ENCODE measurements around the gene PHYH.
"Not testable (repeated sequence)": the region's sequence is repeated elsewhere in the genome, so short reads cannot be mapped to it uniquely, and the experiment has no call there.

The PHYH gene

DNA sequence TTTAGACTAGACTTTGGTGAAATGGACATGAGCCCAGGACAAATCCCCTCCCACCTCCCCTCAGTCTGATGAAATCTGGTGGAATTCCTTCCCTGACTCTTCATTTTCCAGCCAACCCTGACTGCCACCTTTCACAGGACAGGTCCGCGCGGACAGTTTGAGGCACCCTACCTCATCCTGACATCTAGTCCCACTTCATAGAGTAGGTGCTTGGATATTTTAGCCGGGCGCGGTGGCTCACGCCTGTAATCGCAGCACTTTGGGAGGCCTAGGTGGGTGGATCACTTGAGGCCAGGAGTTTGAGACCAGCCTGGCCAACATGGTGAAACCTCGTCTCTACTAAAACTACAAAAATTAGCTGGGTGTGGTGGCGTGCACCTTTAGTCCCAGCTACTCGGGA is 23.7 kb downstream of the PHYH start:
- H3K4me3 ChIP-seq (ENCODE audit: low read depth, low read length): not testable (repeated sequence)

GRCh38 chr10:13272164-13272571 is 27.7 kb downstream of the PHYH start:
- no peak overlapping the region for H3K4me3 ChIP-seq (ENCODE audit: low read depth, low read length)

- H3K4me3 ChIP-seq (ENCODE audit: low read depth, low read length): no peak overlapping the region
These were observed 28.2 kb downstream of the PHYH start for GRCh38 chr10:13271552-13272163.

- H3K4me3 ChIP-seq (ENCODE audit: low read depth, low read length): no peak overlapping the region
These were observed 28.9 kb downstream of the PHYH start for GRCh38 chr10:13270877-13271551.

GRCh38 chr10:13268841-13269240 is 31.0 kb downstream of the PHYH start:
- H3K4me3 ChIP-seq (ENCODE audit: low read depth, low read length): no peak overlapping the region

DNA sequence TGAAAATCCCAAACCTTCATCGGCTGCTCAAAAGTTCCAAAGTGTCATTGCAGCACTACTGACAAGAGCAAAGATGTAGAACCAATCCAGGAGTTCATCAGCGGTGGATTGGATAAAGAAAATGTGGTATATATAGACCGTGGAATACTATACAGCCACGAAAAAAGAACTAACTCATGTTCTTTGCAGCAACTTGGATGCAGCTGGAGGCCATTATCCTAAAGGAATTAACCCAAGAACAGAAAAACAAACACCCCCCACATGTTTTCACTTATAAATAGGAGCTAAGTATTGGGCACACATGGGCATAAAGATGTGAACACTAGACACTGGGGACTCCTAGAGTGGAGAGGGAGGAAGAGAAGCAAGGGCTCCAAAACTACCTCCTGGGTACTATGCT is 31.6 kb downstream of the PHYH start:
- H3K4me3 ChIP-seq (ENCODE audit: low read depth, low read length): no peak overlapping the region

DNA sequence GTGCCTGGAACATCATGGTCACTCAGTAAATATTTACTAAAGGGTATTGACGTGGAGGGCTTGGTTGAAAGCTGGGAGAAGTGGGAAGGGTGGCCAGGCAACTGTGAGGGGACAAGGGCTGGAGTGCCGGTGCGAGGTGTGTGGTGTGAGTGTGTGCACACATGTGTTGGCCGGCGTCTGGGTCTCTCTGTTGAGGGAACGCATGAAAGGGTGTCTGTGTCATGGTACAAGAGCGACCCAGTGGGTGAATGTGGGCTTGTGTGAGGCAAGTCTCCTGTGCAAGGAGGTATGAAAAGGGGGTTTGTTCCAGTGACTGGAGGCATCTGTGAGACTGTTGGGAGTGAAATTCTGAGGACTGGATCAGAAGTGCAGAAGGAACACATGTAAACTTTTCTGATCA is 36.3 kb downstream of the PHYH start:
- no peak overlapping the region for H3K4me3 ChIP-seq (ENCODE audit: low read depth, low read length)

DNA sequence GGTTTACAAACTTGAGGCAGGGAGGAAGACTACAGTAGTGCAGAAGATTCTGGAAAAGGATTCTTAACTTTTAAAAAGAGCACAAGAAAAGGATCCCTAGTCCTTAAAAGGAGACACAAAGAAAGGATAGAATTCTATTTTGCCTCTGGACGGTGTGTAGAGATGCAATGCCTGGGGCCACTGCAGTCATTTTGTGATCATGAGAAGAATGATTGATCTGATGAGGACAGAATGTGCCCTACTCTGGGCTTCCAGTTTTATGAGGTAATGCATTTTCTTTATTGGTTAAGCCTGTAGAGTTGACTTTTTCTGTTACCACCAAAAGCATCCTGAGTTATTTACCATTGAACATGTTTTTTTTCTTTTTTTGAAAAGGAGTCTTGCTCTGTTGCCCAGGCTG is 37.4 kb downstream of the PHYH start:
- H3K4me3 ChIP-seq (ENCODE audit: low read depth, low read length): no peak overlapping the region

DNA sequence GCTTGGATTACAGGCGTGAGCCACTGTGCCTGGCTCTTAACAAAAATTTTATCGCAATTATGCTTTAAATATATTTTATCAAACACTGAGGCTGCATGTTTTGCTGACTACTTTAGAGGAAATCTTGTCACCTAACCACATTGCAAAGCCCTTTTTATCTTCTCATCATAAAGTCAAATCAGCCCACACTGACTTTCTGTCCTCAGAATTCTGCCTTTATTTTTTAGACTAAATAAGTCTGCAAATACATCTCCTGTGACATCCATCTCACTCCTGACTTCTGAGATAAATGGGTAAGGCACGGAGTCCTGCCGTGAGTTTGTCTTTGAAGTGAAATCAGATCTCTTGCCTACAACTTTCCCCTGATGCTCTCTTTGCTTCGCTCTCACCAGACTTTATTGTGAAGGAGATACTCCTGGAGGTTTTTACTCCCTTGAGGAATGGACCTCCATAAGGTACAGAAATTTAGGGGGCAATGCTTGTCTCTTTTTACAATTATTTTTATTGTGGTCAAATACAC is 42.2 kb downstream of the PHYH start:
- no peak overlapping the region for H3K4me3 ChIP-seq (ENCODE audit: low read depth, low read length)

DNA sequence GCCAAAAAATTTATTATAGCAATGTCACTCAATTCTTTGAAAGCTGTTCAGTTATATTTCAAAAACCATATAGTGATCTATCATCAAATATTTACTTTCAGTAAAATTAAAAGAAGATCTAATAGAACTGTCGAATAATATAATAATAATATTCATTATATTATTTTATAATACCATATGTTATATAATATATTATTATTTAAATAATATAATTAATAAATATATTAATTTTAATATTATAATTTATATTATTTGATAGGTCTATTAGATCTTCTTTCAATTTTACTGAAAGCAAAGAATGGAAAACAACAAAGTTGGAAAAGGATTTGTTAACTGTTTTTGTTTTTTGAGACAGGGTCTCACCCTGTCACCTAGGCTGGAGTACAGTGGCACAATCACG is 43.2 kb downstream of the PHYH start:
- H3K4me3 ChIP-seq (ENCODE audit: low read depth, low read length): no peak overlapping the region

DNA sequence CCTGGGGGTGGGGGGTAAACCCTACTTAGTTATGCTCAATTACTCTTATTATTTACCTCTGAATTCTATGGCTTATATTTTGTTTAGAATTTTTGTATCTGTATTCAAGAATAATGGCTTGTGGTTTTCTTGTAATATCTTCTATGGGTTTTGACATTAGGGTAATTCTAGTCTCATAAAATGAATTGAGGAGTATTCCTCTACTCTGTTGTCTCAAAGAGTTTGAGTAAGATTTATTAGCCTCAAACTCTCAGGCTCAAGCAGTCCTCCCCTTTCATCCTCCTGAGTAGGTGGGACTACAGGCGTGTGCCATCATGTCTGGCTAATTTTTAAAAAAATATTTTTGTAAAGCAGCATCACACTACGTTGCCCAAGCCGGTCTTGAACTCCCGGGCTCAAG is 46.1 kb downstream of the PHYH start:
- no peak overlapping the region for H3K4me3 ChIP-seq (ENCODE audit: low read depth, low read length)

DNA sequence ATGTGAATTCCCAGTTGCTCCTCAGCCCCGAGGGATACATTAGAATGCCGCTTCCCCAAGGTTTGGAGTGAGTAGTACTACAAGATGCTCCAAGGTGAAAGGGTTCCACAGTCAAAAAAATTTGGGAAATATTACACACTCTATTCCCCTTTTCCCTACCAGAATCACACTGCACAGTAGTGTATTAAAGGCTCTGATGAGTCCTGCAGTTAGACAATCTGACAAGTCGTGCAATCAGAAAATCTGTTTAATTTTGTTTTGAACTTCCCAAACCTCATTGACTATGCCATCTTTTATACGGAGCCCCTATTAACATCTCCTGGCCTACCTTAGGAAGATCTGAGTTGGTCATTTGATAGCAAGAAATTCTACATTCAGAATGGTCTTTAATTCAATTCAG is 52.1 kb downstream of the PHYH start:
- no peak overlapping the region for H3K4me3 ChIP-seq (ENCODE audit: low read depth, low read length)

GRCh38 chr10:13247246-13247645 is 52.6 kb downstream of the PHYH start:
- H3K4me3 ChIP-seq (ENCODE audit: low read depth, low read length): no peak overlapping the region

- H3K4me3 ChIP-seq (ENCODE audit: low read depth, low read length): not testable (repeated sequence)
These were observed 57.6 kb downstream of the PHYH start for GRCh38 chr10:13242260-13242659.

DNA sequence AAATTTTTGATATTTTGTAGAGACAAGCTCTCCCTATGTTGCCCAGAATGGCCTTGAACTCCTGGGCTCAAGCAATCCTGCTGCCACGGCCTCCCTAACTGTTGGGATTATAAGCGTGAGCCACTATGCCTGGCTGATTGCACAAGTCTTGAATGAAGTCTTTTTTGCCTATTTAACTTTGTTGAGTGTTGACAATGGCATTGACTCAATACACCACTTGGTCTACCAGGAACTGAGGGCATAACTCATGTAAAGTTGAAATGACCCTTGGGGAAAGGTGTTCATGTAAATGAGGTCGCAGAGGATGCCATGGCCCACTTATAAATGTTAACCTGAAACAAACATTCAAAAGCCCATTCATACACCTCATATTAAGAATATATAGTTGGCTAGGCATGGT is 58.3 kb downstream of the PHYH start:
- no peak overlapping the region for H3K4me3 ChIP-seq (ENCODE audit: low read depth, low read length)

DNA sequence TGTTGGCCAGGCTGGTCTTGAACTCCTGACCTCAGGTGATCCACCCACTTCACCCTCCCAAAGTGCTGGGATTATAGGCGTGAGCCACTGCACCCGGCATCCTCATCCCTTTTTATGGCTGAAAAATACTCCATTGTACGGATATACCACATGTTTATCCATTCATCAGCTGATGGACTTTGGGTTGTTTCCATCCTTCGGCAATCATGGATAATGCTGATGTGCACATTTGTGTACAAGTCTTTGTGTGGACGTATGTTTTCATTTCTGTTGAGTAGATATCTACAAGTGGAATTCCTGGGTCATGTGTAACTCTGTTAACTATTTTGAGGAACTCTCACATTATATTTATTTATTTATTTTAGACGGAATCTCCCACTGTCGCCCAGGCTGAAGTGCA is 59.9 kb downstream of the PHYH start:
- no peak overlapping the region for H3K4me3 ChIP-seq (ENCODE audit: low read depth, low read length)

DNA sequence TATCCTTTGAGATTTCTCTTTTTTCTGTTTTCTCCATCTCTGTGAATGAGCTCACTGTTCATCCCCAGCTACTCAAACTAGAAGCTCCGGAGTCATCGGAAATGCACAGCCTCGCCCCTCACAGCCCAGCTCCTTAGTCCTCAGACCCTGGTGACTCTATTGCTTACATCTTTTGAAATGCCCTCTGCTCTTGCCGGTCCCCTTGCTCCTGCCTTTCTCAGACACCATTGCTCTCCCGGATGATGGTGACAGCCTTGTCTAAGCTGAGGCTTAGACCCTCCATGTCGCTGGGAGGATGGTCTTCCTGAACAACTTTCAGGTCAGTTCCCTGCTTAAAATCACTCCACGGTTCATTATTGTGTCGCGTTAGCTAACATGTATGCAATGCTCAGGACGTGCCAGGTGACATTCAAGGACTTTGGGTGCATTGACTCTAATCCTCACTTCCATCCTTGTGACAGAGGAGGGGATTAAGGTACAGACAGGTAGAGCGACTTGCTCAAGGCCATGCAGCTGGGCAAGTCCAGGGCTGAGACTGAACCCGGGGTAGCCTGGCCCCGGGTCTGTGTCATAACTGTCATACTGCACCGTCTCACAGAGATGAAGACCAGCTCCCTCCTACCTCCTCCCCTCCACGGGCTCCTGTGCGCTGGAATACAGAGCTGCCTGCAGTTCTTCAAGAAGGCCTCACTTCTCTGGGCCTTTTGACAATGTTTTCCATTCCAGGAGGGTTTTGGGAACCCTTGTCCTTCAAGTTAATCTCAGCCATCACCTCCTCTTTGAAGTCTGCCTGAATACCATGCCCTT is 61.4 kb downstream of the PHYH start:
- H3K4me3 ChIP-seq (ENCODE audit: low read depth, low read length): no peak overlapping the region

- no peak overlapping the region for H3K4me3 ChIP-seq (ENCODE audit: low read depth, low read length)
These were observed 63.2 kb downstream of the PHYH start for GRCh38 chr10:13236638-13237037.

- not testable (repeated sequence) for H3K4me3 ChIP-seq (ENCODE audit: low read depth, low read length)
These were observed 65.1 kb downstream of the PHYH start for GRCh38 chr10:13234736-13235135.

DNA sequence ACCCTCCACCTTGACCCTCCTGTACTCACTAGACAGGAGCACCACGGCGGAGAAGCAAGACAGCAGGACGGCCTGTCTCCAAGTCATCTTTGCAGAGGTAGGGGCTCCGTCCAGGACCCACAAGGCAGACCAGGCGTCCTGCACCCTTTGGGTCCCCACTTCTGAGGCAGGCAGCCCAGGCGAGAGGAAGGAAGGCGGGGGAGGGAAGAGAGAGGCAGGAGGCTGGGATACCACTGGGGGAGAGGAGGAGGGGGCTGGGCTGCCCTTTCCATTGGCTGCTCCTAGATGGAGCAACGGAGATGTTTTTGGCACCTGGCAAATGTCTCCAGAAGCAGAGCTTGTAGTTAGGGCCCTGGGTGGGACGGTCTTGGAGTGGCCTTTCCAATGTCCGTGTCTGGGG is 65.7 kb downstream of the PHYH start, which contains the start of gene UCMA:
TSS of gene UCMA (minus strand) at position 203 of the 400 bp plus-strand sequence. CDS start at position 87, 116 bp downstream.
- H3K4me3 ChIP-seq (ENCODE audit: low read depth, low read length): no peak within 1 kb of the TSS

DNA sequence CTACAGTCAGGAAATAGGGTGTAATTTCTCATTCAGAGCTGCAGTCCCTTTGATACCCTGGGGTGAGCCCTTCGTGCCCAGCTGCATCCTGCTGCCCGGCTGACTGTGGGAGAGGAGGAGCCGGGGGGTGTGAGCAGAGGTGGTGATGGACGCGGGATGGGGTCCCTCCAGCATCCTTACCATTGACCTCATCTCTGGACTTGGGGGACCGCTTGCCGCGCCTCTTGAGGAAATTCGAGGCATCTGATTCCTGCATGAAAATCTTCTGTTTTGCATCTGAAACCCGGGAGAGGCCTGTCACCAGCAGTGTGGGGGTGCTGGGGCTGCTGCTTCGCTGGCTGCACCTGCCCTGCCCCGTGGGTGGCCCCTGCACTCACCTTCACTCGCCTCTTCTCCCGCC is 66.5 kb downstream of the PHYH start:
- no peak overlapping the region for H3K4me3 ChIP-seq (ENCODE audit: low read depth, low read length)

GRCh38 chr10:13231808-13232207 is 68.1 kb downstream of the PHYH start:
- H3K4me3 ChIP-seq (ENCODE audit: low read depth, low read length): no peak overlapping the region

Measured in iPS-11a (cell line).